ENCODE data around the gene ESYT3. TPM values are rescaled to one million over a fixed set of nuclear protein-coding genes. Genes with fewer than 3 reads are reported as not detected.
A peak's percentile ranks its signal among the peaks of the same experiment; 100 is the strongest.
"Not testable (repeated sequence)": the region's sequence is repeated elsewhere in the genome, so short reads cannot be mapped to it uniquely, and the experiment has no call there.

Gene ESYT3
- total RNA-seq, 6 experiments from 2014 or later = 0.05 to 0.92 (median 0.29) TPM; not detected in 1

GRCh38 chr3:138406606-138407005 is 27.8 kb upstream of the ESYT3 start:
- TF ChIP-seq CTCF (IDR thresholded peaks at IDR 0.05) (no peak), POLR2A (IDR thresholded peaks at IDR 0.05) (no peak)
- Histone ChIP-seq H3K27ac (no peak overlapping the region), H3K4me3 (no peak overlapping the region), H3K4me1 (no peaks in the 10 kb centered on the region), H3K9me3 (no peaks in the 10 kb centered on the region), H3K27me3 (no peaks in the 10 kb centered on the region), H3K36me3 (no peaks in the 10 kb centered on the region)
- DNase-seq = no peak
- ATAC-seq = no peak
- 60% methylated on average over 2 of the region's 2 CpGs for WGBS (ENCODE audit: insufficient coverage, low coverage, low lambda C conversion rate, missing lambda C conversion rate)
- intact Hi-C loops (cut with DNase I) = no loop called here

- no peak for ATAC-seq
- H3K4me3 ChIP-seq = no peak overlapping the region
- 63% methylated on average over 2 of the region's 3 CpGs for WGBS (ENCODE audit: insufficient coverage, low coverage, low lambda C conversion rate, missing lambda C conversion rate)
- DNase-seq = no peak
- H3K9me3 ChIP-seq = no peaks in the 10 kb centered on the region
- intact Hi-C loops (cut with DNase I) = no loop called here
- no peaks in the 10 kb centered on the region for H3K4me1 ChIP-seq
- no peak for TF ChIP-seq POLR2A (IDR thresholded peaks at IDR 0.05)
- TF ChIP-seq CTCF (IDR thresholded peaks at IDR 0.05) = no peak
- no peaks in the 10 kb centered on the region for H3K36me3 ChIP-seq
- no peak overlapping the region for H3K27ac ChIP-seq
- no peaks in the 10 kb centered on the region for H3K27me3 ChIP-seq
Observed at GRCh38 chr3:138407236-138407907, 27.0 kb upstream of the ESYT3 start.

GRCh38 chr3:138408751-138409570 is 25.5 kb upstream of the ESYT3 start:
- Histone ChIP-seq H3K4me1 (no peaks in the 10 kb centered on the region), H3K27ac (no peak overlapping the region), H3K27me3 (no peaks in the 10 kb centered on the region), H3K4me3 (no peak overlapping the region), H3K36me3 (no peaks in the 10 kb centered on the region), H3K9me3 (no peaks in the 10 kb centered on the region)
- no peak for TF ChIP-seq CTCF (IDR thresholded peaks at IDR 0.05)
- no peak for TF ChIP-seq POLR2A (IDR thresholded peaks at IDR 0.05)
- WGBS (ENCODE audit: insufficient coverage, low coverage, low lambda C conversion rate, missing lambda C conversion rate) = 58% methylated on average over 7 of the region's 7 CpGs
- intact Hi-C loops (cut with DNase I) = no loop called here
- DNase-seq = no peak
- ATAC-seq = no peak

- Histone ChIP-seq H3K36me3 (no peaks in the 10 kb centered on the region), H3K4me1 (no peaks in the 10 kb centered on the region), H3K9me3 (no peaks in the 10 kb centered on the region), H3K27me3 (no peaks in the 10 kb centered on the region), H3K4me3 (no peak overlapping the region), H3K27ac (no peak overlapping the region)
- 68% methylated on average over 8 of the region's 9 CpGs for WGBS (ENCODE audit: insufficient coverage, low coverage, low lambda C conversion rate, missing lambda C conversion rate)
- intact Hi-C loops (cut with DNase I) = loop anchor here in 1 of 2 donors (10.0 kb wide), 2 partner anchors 78 to 512 kb away; no protein-coding TSS in a partner anchor
- ATAC-seq = peak in 1 of 4 donors; percentile 45
- no peak for TF ChIP-seq POLR2A (IDR thresholded peaks at IDR 0.05)
- TF ChIP-seq CTCF (IDR thresholded peaks at IDR 0.05) = no peak
- DNase-seq = no peak
Observed at GRCh38 chr3:138412821-138413551, 21.4 kb upstream of the ESYT3 start.

- H3K27me3 ChIP-seq, H3K4me1 ChIP-seq, H3K36me3 ChIP-seq, H3K4me3 ChIP-seq, H3K9me3 ChIP-seq, DNase-seq, ATAC-seq, H3K27ac ChIP-seq: not testable (repeated sequence)
- intact Hi-C loops (cut with DNase I) = loop anchor here in 1 of 2 donors (10.0 kb wide), 2 partner anchors 81 to 509 kb away; no protein-coding TSS in a partner anchor
- 82% methylated on average over 3 of the region's 4 CpGs for WGBS (ENCODE audit: insufficient coverage, low coverage, low lambda C conversion rate, missing lambda C conversion rate)
Observed at GRCh38 chr3:138416236-138416635, 18.2 kb upstream of the ESYT3 start.

All from right lobe of liver (tissue), 6 donors.